ENCODE data around the gene SOX11. TPM values are rescaled to one million over a fixed set of nuclear protein-coding genes. Genes with fewer than 3 reads are reported as not detected.

Gene SOX11
- polyA plus RNA-seq, 3 donors from 2014 or later, result not detected

DNA sequence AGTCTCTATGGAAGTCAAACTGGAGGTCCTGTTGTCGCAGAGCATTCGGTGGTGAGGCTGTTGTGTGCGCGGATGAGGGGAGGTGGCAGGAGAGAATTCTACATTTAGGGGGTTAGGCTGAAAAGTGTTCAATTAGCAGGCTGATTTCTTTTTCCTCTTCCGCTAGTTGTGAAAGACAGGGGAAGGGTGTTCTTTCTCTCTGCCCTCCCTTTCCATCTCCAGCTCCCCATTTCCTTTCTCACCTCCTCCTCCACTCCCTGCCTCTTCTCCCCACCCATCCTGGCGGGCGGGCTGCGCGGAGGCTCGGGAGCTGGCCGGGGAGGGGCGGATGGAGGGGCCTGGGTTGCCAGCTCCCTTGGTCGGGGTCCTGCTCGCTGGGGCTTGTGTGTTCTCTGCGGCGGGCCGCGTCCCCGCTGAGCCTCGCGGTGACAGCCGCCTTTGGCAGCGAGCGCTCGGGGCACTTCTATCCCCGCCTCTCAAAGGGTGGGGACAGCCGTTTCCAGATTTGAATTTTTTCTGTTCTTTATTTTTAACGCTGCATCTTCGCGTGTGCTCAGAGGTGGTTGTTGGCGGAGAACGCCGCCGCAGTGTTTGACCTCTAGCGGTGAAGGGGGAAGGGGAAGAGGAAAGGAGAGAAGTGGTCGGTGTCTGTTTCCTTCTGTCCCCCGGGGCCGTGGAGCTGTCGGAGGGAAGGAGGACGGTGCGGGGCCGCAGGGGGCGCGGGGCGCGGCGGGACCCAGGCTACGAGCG is 3.6 kb downstream of the SOX11 start:
- Mint-ChIP-seq H3K4me1 (peaks cover 0 to 4% of the 10 kb centered on the region in 2 donors), H3K4me3 (peak overlapping the region in 1 of 5 donors; percentile 11), H3K27me3 (ENCODE audit: low read depth in 3 of 3) (peaks cover 18 to 31% (median 25%) of the 10 kb centered on the region in 3 donors), H3K27ac (no peak overlapping the region), H3K9me3 (peaks cover under 1 to 32% (median 12%) of the 10 kb centered on the region in 6 donors), H3K36me3 (peaks cover 0 to 7% (median 6%) of the 10 kb centered on the region in 3 donors)
- DNase-seq, result no peak

DNA sequence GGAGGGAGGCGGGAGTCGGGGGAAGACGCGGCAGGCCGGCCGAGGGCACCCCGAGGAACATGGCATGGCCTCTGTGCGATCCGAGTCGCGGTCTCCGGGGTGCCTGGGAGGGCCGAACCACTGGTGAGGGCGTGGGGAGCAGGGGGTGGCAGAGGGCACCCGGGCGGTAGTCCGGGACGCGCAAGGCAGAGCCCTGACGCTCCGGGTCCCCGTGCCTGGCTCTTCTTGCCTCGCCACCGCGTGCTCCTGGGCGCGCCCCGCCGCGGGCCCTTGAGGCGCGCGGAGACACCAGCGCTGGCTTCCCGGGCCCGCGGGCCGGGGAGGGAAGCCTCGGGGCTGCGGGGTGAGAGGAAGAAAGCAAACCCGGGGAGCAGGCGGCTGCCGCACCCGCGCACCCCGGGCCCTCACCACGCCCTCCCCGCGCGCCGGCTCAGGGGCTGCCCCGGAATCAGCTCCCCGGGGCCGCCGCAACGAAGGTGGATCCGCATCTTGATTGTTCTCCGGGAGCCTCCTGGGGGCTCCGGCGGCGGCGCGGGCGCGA is 4.3 kb downstream of the SOX11 start:
- Mint-ChIP-seq H3K4me3 (no peak overlapping the region), H3K4me1 (peaks cover 0 to 4% of the 10 kb centered on the region in 2 donors), H3K27ac (no peak overlapping the region), H3K27me3 (ENCODE audit: low read depth in 3 of 3) (peaks cover 18 to 29% (median 23%) of the 10 kb centered on the region in 3 donors), H3K9me3 (peaks cover 0 to 30% (median 11%) of the 10 kb centered on the region in 6 donors), H3K36me3 (peaks cover 0 to 7% (median 6%) of the 10 kb centered on the region in 3 donors)
- DNase-seq, result no peak

GRCh38 chr2:5696945-5697521 is 4.8 kb downstream of the SOX11 start:
- H3K36me3 Mint-ChIP-seq, result peaks cover 0 to 7% (median 6%) of the 10 kb centered on the region in 3 donors
- peaks cover 0 to 4% of the 10 kb centered on the region in 2 donors for H3K4me1 Mint-ChIP-seq
- peaks cover 0 to 30% (median 10%) of the 10 kb centered on the region in 6 donors for H3K9me3 Mint-ChIP-seq
- peaks cover 18 to 30% (median 23%) of the 10 kb centered on the region in 3 donors for H3K27me3 Mint-ChIP-seq (ENCODE audit: low read depth in 3 of 3)
- DNase-seq, result no peak
- H3K27ac Mint-ChIP-seq, result no peak overlapping the region
- no peak overlapping the region for H3K4me3 Mint-ChIP-seq

DNA sequence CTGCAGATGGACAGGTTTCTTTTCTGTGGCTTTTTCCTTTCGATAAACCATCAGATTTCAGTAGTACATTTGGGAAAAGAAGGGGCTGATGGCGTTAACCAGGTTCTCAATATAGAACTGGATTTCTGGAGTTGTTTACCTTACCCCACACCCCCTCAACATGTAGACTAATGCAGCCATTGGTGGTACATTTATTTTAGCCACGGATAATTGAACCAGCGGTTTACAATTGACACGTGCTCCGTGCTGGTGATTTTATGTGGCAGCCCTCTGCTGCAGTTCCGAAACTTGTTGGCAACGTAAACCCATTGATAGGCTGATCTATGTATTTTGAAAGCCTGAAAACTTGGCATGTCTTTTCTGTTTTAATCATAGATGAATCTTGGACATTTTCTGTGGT is 5.4 kb downstream of the SOX11 start:
- Mint-ChIP-seq H3K4me3 (no peak overlapping the region), H3K36me3 (peaks cover 0 to 7% (median 6%) of the 10 kb centered on the region in 3 donors), H3K27me3 (ENCODE audit: low read depth in 3 of 3) (peaks cover 18 to 30% (median 23%) of the 10 kb centered on the region in 3 donors), H3K9me3 (peaks cover 0 to 30% (median 11%) of the 10 kb centered on the region in 6 donors), H3K27ac (no peak overlapping the region), H3K4me1 (peaks cover 0 to 4% of the 10 kb centered on the region in 2 donors)
- no peak for DNase-seq

- Mint-ChIP-seq H3K27ac (no peak overlapping the region), H3K36me3 (peaks cover 0 to 7% (median 6%) of the 10 kb centered on the region in 3 donors), H3K4me3 (no peak overlapping the region)
Measured at GRCh38 chr2:5698134-5698533, 6.0 kb downstream of the SOX11 start.

DNA sequence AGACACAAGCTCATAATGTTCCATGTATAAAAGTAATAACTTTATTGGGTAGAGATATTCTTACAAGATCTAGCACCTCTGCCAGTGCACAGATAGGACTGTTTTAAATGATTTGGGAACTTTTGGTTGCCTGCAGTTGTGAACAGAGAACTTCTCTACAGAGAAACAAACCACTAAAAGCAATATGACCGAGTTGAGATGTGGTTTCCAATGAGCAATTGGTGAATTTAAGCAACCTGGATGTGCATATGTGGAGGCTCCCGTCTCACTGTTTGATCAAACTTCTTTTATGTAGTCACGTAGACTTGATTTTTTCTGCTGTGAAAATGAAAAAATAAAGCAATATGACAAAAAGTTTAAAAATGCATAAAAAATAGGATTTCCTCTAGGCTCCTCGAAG is 7.8 kb downstream of the SOX11 start:
- Mint-ChIP-seq H3K27ac (no peak overlapping the region), H3K9me3 (peaks cover 2 to 24% (median 10%) of the 10 kb centered on the region in 6 donors), H3K36me3 (peaks cover 0 to 7% (median 6%) of the 10 kb centered on the region in 3 donors), H3K27me3 (ENCODE audit: low read depth in 3 of 3) (peaks cover 13 to 18% (median 18%) of the 10 kb centered on the region in 3 donors), H3K4me1 (peaks cover 0 to 4% of the 10 kb centered on the region in 2 donors), H3K4me3 (no peak overlapping the region)
- no peak for DNase-seq

More at GRCh38 chr2:5698134-5698533, 6.0 kb downstream of the SOX11 start:
- DNase-seq, result no peak
- Mint-ChIP-seq H3K9me3 (peaks cover 0 to 30% (median 12%) of the 10 kb centered on the region in 6 donors), H3K27me3 (ENCODE audit: low read depth in 3 of 3) (peaks cover 18 to 27% (median 23%) of the 10 kb centered on the region in 3 donors), H3K4me1 (peaks cover 0 to 4% of the 10 kb centered on the region in 2 donors)

DNA sequence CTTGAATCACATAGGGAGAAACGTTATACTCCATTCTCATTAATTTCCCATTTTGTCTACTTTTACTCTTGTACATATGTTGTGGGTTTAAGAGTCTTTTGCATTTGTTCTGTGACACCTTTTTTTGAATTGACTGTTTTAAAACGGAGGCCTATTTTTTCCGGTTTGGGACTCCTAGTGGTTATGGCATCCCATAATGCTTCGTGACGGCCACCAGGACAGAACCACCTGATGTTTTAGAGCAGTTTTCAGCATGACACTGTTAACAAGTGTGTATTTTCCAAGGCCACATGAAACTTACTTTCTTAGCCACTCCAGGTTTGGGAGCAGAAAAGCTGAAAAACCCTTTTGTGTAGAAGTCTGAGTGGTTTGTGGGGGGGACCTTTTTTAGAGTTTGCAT is 8.4 kb downstream of the SOX11 start:
- Mint-ChIP-seq H3K4me1 (no peaks in the 10 kb centered on the region), H3K36me3 (peaks cover 0 to 1% (median under 1%) of the 10 kb centered on the region in 3 donors), H3K27ac (no peak overlapping the region), H3K4me3 (no peak overlapping the region), H3K27me3 (ENCODE audit: low read depth in 3 of 3) (peaks cover 8 to 14% (median 13%) of the 10 kb centered on the region in 3 donors), H3K9me3 (peaks cover 4 to 18% (median 6%) of the 10 kb centered on the region in 6 donors)
- no peak for DNase-seq

DNA sequence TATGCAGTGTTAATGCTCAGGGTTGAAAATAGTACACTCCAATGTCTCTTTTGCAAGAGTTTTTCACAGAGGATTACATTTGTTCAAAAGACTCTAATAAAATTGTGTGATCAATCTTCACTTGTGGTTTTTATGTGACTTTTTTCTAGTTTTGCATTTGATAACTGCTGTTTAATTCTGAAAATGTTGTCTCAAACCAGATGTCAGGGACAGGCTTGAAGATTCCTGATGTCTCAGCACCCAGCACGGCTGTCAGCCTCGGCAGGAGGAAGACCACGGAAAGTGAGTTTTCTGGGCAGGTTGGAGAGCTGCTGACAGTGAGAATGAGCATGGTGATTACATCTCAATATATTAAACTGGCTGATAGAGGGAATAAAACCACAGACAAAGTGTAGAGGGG is 9.1 kb downstream of the SOX11 start:
- peaks cover 4 to 16% (median 5%) of the 10 kb centered on the region in 6 donors for H3K9me3 Mint-ChIP-seq
- H3K4me1 Mint-ChIP-seq, result no peaks in the 10 kb centered on the region
- H3K27me3 Mint-ChIP-seq (ENCODE audit: low read depth in 3 of 3), result peaks cover 7 to 13% (median 10%) of the 10 kb centered on the region in 3 donors
- H3K36me3 Mint-ChIP-seq, result no peaks in the 10 kb centered on the region
- no peak overlapping the region for H3K27ac Mint-ChIP-seq
- no peak overlapping the region for H3K4me3 Mint-ChIP-seq
- DNase-seq, result no peak

- peak overlapping the region in 1 of 6 donors; percentile 41 for H3K27ac Mint-ChIP-seq
- peaks cover 3 to 9% (median 5%) of the 10 kb centered on the region in 3 donors for H3K27me3 Mint-ChIP-seq (ENCODE audit: low read depth in 3 of 3)
- no peak for DNase-seq
- H3K4me1 Mint-ChIP-seq, result no peaks in the 10 kb centered on the region
- H3K36me3 Mint-ChIP-seq, result no peaks in the 10 kb centered on the region
- H3K9me3 Mint-ChIP-seq, result peaks cover 2 to 11% (median 6%) of the 10 kb centered on the region in 6 donors
- H3K4me3 Mint-ChIP-seq, result no peak overlapping the region
Measured at GRCh38 chr2:5703166-5703565, 11.0 kb downstream of the SOX11 start.

GRCh38 chr2:5705490-5705889 is 13.3 kb downstream of the SOX11 start:
- H3K36me3 Mint-ChIP-seq, result no peaks in the 10 kb centered on the region
- peaks cover 0 to 3% (median 0%) of the 10 kb centered on the region in 3 donors for H3K27me3 Mint-ChIP-seq (ENCODE audit: low read depth in 3 of 3)
- no peak for DNase-seq
- no peak overlapping the region for H3K27ac Mint-ChIP-seq
- peaks cover 0 to 8% (median 5%) of the 10 kb centered on the region in 6 donors for H3K9me3 Mint-ChIP-seq
- no peak overlapping the region for H3K4me3 Mint-ChIP-seq
- no peaks in the 10 kb centered on the region for H3K4me1 Mint-ChIP-seq

GRCh38 chr2:5706717-5707455 is 14.7 kb downstream of the SOX11 start:
- Mint-ChIP-seq H3K9me3 (peaks cover 0 to 10% (median 4%) of the 10 kb centered on the region in 6 donors), H3K36me3 (no peaks in the 10 kb centered on the region), H3K27ac (no peak overlapping the region), H3K27me3 (ENCODE audit: low read depth in 3 of 3) (no peaks in the 10 kb centered on the region), H3K4me3 (no peak overlapping the region), H3K4me1 (no peaks in the 10 kb centered on the region)
- DNase-seq, result no peak

DNA sequence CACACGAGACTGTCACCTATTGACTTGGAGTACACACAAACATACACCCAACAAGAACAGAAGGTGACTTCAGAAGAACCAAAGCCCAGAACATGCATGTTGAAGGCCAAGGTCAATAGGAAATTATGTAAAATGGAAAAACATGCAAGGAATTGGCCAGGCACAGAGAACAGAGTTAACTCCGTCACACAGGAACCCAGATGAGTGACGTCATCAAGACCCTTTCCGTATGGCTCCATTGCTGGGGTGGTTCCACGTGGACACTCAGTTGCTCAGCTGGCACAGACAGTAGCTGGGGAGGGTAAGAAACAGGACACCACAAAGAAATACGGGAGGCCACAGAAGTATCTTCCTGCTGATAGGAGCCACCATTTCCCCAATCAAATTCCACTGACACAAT is 18.4 kb downstream of the SOX11 start:
- Mint-ChIP-seq H3K27ac (no peak overlapping the region), H3K4me1 (no peaks in the 10 kb centered on the region), H3K27me3 (ENCODE audit: low read depth in 3 of 3) (peaks cover 0 to 2% (median 0%) of the 10 kb centered on the region in 3 donors), H3K9me3 (peaks cover 0 to 10% (median 3%) of the 10 kb centered on the region in 6 donors), H3K36me3 (no peaks in the 10 kb centered on the region), H3K4me3 (no peak overlapping the region)
- DNase-seq, result no peak

DNA sequence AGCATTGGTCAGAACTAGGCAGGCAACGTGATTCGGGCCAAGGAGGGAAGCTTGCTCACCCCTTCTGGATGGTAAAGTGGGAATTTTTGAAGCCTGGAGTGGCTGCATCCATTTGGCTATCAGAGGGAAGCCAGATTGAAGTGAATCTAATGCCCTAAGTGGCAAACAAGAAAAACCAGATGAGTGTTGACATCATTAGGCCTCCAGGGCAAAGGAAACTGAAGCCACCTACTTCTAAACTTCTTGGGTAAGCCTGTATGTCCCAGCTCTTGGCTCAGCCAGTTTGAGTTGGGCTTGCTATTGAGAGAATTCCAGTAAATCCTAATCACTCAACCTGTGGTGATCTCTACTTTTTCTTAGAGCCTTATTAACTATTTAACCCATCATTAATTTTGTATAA is 20.9 kb downstream of the SOX11 start:
- Mint-ChIP-seq H3K27ac (no peak overlapping the region), H3K27me3 (ENCODE audit: low read depth in 3 of 3) (peaks cover 0 to 2% (median 0%) of the 10 kb centered on the region in 3 donors), H3K4me3 (no peak overlapping the region), H3K36me3 (no peaks in the 10 kb centered on the region), H3K4me1 (no peaks in the 10 kb centered on the region), H3K9me3 (peaks cover 0 to 5% (median 3%) of the 10 kb centered on the region in 6 donors)
- no peak for DNase-seq

All from immature natural killer cell (primary cell).